ENCODE data around the gene MYO1D.

The MYO1D gene

DNA sequence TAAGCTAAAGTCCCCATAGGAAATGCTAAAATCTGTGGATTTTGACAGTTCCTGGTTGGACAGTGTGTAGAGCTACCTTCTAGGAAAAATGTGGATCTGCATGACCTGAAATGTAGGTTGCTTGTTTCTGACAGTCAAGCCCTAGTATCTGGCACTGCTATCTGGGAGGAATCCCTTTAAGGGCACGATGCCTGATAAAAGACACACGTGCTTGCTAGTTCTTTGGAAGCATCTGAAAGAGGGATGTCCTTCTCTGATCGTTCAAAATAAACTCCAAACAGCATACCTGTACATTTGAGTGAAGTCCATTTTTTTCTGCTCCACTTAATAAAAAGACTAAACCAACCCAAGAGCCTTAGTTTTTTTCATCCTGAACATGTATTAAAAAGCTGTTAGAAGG lies 288.8 kb downstream of the MYO1D start:
- DNase-seq (ENCODE audit: low spot score) (no peak), FAIRE-seq (no peak)

DNA sequence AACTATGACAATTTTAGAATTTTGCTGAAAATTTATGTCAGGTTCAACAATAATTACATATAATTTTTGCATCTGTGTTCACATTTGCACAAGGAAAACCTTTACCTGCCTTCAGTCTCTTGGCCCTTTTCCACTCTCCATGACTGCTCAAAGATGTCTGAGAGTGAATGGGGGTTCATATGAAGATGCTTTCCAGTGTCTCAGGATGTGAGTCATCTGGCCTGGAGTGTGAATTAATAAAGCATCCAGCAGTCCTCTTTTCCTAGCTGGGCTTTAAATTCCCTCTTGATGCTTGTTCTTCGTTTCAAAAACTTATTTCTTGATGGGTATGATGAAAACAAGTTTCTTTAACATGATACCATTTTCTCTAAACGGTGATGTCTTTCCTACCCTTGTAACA lies 290.3 kb downstream of the MYO1D start:
- FAIRE-seq, result no peak
- no peak for DNase-seq (ENCODE audit: low spot score)

DNA sequence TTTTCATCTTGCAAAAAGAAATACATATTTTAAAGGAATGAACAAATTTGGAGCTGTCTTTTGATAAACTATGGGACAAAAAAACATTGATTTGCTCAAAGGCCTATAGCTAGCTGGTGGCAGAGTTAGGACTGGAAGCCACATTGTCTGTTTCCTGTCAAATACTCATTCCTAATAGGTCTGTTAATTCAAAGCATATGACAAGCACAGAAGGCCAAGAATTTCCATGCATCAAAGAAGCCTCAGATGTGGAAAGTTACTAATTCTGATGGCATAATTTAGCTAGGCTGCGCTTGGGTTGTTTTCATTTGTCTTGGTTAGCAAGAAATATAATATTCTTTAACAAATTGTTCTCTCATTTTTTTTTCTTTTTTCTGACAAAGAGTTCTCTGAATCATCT lies 292.1 kb downstream of the MYO1D start:
- no peak for FAIRE-seq
- no peak for DNase-seq (ENCODE audit: low spot score)

DNA sequence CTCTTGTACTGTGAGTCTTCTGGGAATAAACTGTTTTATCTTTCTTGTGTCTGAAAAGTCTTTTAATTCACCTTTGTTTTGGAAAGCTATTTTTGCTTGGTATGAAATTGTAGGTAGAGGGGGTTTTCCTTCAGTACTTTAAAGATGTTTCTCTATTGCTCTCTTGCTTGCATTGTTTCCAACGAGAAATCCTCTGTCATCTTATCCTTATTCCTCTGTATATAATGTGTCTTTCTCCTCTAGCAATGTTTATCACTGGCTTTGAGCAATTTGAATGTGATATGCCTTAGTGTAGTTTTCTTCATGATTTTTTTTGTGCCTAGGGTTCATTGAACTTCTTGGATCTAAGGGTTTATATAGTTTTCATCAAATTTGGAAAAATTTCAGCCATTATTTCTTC lies 293.9 kb downstream of the MYO1D start:
- no peak for DNase-seq (ENCODE audit: low spot score)
- no peak for FAIRE-seq

DNA sequence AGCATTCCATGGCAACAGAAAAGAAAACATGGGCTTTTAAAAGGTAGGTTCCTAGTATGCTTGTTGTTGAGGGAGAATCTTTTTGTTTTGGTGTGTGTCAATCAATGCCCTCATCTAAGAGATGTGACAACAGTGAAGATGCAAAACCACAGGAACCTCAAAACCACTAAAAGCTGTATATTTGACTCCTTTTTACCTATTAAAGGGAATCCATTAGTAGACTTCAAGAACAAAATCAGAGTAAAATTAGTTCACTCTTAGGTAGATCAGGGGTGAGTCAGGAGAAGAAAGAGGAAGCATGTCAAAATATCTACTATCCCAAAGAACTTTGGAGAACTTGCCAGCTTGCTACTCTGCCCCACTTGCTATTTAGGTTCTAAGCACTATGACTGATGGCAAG lies 301.1 kb downstream of the MYO1D start:
- DNase-seq (ENCODE audit: low spot score) (no peak), FAIRE-seq (no peak)

DNA sequence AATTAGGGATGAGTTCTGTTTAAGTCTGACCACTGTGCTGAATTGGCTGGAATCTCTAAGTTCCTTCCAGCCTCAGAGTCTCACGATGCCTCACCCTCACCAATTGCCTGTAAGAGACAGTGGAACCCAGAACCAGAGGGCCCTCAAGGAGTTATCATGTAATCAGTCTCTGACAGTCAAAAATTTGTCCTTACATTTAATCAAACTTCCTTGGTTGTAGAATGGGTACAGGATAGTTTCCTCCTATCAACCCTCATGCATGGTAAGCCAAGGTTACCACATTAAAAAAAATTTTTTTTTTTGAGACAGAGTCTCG lies 306.9 kb downstream of the MYO1D start:
- DNase-seq (ENCODE audit: low spot score), result no peak
- no peak for FAIRE-seq

DNA sequence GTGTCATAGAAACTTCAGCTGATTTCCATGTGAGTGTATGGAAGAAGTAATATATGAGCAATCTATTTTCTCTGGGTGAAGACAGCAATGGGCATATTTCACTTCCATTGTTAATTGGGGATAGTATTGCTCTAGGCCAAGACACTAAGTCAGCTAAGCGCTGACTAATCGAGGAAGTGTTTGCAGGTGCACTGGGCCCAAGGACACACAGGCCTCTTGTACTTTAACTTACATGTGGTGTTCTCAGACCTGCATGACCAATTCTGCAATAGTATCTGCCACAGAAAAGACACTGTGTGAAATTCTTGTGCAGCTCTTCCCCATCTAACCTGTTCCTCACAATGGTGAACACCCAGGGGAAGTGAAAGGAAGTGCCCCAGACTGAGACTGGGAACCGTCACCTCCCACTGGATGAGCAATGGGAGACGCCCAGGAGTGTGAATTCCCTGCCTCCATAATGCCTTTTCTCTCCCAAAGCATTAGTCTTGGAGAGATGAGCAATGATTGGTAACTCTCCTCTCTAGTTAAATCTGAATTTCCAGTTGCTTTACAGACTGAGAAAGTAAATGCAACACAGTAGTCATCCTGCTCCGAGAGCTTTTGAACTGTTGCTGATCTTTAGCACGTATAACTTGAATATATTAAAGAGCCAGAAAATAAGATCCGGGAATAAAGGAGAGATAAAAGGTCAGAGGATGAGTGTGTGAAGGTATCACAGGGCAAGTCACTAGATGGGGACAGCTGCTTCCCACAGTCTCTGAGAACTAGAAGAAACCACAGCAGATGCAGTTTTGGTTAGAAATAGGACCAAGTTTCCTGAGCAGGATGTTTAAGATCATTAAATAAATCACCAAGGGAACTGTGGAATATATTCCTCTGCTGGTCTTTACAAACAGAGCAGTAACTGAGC lies 307.5 kb downstream of the MYO1D start:
- FAIRE-seq (no peak), DNase-seq (ENCODE audit: low spot score) (peak; percentile 51)

DNA sequence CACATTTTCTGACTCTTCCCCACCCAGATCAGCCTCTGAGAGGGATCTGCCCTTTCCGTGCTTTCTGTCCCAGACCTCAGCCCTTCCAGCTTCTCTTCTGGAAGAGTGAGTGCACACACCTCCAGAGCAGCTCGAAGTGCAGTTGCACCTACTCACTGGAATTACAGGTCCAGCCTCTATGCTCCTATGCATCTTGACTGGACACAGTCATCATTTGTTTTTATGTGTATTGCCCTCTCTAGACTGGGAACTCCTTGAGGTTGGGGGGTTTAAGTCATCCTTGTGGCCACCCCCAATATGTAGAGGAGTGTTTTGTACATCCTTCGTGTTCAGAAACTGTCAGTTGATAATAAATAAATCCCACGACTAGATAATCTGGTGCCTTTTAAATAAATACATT lies 308.2 kb downstream of the MYO1D start:
- no peak for DNase-seq (ENCODE audit: low spot score)
- FAIRE-seq, result no peak

DNA sequence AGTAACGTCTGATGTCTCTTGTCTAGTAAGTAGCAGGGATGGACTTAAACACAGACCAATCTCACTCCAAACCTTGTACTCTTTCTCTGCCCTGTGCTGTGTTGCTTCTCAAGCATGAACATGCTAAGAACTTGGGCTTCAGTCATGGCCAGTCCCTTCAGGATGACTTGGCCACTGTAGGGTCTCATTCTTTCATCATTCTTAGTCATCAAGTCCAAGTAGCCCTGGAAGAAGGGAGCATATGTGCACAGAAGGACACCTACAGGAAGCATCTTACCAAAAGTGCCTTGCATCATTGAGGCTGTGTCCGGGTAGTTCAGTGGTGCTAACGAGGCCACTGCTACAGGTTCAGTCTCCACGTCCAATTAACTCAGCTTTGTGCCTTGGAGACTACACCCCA lies 309.4 kb downstream of the MYO1D start:
- DNase-seq (ENCODE audit: low spot score) (no peak), FAIRE-seq (no peak)

DNA sequence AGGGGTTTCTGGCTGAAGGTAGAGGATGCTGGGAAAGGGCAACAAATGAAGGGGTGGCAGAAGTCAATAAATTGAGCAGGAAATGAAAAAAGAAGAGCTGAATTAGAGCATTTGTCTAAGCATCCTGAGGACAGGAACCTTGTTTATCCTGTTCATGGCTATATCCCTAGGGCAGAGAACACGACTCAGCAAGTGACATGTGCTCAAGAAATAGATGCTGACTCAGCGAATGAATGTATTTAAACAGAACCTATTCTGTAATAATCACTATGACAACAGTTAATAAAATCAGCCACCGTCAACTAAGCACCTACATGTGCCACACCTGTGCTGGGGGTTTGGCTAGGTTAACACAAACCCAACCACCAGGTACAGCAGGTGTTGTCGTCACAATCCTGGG lies 309.8 kb downstream of the MYO1D start:
- no peak for DNase-seq (ENCODE audit: low spot score)
- FAIRE-seq, result no peak

DNA sequence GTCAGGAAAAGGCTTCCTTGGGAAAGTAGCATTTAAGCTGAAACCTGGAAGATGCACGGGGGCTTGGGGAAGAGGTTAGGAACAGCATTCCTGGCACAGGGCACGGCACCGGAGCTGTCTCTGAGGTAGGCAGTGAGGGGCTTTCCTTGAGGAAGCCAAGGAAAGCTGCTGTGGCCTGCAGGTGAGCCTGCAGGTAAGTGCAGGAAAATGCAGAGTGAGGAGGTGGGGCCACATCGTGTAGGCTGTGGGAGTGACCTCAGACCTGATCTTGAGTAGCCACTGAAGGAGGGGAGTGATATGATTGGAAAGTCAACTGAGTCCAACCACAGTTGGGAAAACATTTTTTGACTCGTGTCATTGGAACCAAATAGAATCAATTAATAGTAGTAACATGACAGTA lies 310.6 kb downstream of the MYO1D start:
- FAIRE-seq (no peak), DNase-seq (ENCODE audit: low spot score) (no peak)

DNA sequence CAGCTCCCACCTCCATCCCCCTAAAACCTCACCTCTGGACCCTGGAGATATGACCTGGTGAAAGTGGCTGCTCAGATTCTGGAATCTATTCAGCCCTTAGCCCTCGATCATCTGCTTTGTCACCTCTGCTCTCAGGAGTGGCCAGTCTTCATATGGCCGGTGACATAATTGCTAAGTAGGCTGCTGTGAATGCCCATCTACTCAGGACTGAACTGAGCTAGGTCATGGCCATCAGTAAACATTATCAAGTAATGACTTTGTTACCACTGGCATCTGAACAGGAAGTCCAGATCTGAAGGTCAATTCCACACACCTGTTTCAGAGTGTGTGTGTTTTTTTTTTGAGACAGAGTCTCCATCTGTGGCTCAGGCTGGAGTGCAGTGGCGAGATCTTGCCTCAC lies 311.5 kb downstream of the MYO1D start:
- DNase-seq (ENCODE audit: low spot score) (no peak), FAIRE-seq (no peak)

DNA sequence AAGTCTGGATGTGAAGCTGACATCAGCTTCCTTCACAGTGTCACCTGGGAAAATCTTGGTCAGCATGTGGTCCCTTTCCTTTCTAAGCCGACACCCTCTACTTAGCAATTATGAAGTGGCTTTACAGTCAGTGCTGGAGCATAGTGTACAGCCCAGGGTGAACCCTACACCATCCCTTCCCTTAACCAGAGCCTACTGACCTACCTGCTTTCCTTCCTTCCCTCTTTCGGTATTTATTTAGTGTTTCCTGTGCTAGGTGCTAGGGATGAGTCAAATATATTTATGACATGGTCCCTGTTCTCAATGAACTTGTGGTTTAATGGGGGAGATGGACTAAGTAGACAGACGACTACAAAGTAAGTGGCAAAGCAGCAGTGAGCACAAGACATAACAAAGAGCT lies 312.6 kb downstream of the MYO1D start:
- FAIRE-seq, result no peak

DNA sequence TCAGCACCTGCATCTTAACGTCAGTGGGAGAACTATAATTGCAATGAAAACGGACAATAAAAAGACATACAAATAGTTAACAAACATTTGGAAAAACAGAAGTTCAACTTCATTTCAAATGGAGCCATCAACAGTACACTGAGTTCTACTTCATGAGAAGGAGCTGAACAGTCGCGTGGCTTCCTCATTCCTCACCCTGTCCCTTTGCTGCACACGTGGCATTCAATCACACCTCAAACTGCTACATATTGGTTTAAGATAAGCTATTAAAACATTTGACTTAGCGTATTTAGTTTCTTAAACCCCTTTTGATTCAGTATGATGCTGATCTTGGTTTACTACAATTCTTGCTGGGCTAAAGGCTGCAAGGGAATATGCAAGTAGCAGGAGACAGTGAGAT lies 313.3 kb downstream of the MYO1D start:
- FAIRE-seq (no peak), DNase-seq (ENCODE audit: low spot score) (no peak)

More for the DNA sequence above, 312.6 kb downstream of the MYO1D start:
- DNase-seq (ENCODE audit: low spot score), result no peak

DNA sequence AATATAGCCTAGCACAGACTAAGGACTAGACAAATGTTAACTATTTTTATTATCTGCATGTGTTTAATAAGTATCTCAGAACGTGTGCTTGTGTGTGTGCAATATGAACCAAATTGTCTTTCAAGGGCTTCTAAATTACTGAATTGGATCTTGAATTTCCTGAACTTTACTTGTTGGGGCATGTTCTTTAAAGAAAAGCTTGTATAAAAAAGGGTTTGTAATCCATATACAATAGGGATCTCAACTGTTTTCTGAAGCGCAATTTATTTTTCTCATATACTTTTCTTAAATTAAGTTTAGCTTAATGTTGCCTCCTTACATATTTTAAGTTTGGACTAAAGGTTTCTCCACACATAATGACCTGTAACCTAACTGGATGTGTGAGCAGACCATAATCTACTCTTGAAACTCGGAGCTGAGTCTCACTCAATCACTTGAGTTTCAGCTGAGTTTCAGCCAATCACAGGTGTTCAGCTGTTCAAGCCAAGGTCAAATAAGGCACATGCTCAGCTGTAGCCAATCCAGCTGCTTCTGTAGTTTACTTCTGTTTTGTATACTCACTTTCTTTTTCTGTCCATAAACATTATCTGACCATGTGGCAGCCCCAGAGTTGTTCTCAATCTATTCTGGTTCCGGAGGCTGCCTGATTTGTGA lies 317.8 kb downstream of the MYO1D start:
- FAIRE-seq (no peak), DNase-seq (ENCODE audit: low spot score) (no peak)

DNA sequence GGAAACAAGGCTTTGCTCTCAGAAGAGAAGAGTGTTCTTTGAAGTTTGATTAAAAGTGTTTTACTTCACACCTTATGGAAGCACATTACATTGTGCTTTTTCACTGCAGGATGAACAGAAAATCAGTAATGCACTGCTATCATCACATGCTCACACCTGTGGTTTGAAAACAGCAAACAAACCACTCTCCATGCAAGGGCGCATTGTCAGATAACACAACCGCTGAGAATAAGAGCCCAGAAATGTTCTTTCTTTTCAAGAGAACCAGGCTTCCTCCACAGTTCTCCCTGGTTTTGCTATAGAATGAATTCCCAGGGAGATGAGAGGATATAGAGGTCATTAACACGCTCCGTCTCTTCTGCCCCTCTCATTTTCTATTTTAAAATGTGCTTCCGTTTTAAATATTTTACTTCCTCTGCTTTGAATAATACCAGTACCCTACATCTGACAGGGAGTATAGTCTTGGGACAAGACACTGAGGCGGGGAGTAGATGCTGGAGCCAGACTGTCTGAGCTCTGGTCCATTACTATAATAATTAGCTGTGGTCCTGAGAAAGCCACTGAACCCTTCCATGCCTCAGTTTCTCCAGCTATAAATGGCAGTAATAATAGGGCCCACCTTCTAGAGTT lies 318.5 kb downstream of the MYO1D start:
- DNase-seq (ENCODE audit: low spot score) (no peak), FAIRE-seq (no peak)

DNA sequence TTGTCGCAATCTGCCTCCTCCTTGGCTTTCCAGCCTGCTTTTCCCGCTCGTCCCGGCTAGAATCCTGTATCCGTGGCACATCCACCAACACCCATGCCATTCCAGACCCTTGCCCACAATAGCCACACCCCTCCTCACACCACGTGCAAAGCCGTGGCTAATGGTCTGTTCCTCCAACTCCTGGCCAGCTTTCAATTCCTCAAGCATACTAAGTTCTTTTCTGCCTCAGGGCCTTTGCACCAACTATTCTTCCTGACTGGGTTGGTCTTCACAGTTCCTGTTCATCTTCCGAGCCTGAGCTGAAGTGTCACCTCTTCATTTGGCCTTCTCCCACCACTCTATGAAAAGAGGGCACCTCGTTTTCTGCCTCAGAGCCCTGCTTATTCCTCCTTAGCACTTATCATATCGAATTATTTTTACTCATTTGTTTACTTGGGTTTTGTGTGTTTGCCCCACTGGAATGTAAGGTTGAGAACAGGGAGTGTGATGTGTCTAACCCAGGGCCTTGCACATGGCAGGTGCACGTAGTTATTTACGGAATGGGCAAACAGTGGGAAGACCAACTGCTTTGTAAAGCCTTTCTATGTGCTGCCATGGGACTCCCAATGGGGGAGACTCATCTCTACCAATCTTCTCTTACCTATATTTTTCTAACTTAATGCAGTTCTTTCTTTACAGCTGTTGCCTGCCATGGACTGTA lies 321.2 kb downstream of the MYO1D start:
- no peak for DNase-seq (ENCODE audit: low spot score)
- FAIRE-seq, result no peak

DNA sequence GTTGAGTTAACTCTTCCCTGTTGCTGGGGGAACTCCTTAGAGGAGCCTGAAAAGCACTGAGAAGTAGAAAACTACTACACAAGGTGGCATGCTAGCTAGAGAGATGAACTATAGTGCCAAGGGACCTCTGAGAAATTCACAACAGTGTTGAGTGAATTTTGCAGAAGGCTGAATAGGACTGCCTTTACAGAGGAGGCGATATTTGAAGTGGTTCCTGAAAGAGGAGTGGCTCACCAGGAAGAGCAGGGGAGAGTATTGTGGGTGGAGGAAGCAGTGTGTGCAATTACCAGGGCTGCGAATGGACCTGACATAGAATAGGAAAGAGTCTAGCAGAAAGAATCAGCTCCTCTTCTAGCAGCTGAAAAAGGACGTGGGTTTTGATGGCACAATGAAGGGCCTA lies 323.8 kb downstream of the MYO1D start:
- no peak for FAIRE-seq
- DNase-seq (ENCODE audit: low spot score), result no peak

DNA sequence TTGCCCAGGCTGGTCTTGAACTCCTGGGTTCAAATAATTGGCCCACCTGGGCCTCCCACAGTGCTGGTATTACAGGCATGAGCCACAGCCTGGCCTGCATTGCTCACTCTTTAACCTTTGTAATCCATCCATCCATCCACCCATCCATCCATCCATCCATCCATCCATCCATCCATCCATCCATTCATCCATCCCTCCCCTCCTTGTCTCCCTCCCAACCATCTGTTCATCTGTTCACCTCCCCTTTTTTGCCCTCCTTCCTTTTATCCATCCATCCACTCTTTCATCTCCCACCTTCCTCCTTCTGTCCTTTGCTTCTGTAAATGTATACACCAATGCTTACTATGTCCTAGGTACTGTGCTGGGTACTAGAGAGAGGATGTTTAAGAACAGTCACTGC lies 324.6 kb downstream of the MYO1D start:
- no peak for DNase-seq (ENCODE audit: low spot score)
- FAIRE-seq, result no peak

DNA sequence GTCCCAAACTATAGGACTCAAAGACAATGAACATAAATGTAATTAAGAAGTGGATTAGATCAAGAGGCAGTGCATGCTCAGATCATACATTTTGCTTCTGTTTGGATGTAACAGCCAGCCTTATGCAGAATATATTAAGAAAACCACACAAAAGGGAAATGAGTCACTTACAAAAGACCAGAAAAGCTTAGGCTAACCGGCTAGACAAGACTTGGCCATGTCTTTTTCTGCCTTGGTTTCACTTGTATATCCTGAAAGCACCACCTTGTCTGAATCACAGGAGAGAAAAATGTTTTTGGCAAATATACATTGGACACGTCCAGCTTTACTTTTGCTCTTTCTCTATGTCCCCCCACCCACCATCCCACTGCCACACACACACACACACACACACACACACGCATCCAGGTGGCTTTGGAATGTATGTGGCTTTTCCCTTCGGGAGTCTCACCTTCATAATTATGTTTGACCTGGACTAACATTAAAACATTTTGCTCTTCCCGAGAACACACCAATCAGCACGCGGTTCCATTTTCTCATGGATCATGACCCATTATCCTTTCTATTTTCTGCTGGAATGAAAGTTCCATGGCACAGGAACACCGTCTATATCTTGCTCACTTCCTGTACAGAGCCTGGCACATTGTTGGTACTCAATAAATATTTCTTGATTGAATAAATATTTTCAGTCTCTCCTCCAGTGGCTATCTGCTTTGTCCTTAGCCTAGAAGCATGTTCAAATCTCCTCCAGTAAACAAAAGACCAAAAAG lies 325.6 kb downstream of the MYO1D start:
- no peak for FAIRE-seq
- DNase-seq (ENCODE audit: low spot score), result peak; percentile 58

DNA sequence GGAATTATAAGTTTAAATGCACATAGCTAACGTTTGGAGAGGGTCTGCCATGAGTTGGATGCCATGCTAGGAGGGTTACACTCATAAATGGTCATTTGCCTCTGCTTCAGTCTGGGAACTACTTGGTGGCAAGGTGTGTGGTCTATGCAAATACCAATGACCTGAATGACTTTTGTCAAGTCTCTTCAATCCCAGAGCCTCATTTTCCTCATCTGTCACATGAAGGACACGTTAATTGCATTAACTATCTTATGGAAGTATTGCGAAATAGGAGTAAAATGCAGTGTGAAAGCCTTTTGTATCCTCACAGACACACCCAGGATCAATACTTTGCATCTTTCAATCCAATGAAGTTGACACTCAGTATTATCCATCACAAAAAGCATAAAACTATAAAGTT lies 327.4 kb downstream of the MYO1D start:
- DNase-seq (ENCODE audit: low spot score) (no peak), FAIRE-seq (no peak)

Data from urothelium cell line (cell line).